GM23338 (cell line): Measurements from ENCODE around the gene TMEM61. TPM values are rescaled to one million over a fixed set of nuclear protein-coding genes. Genes with fewer than 3 reads are reported as not detected.
A peak's percentile ranks its signal among the peaks of the same experiment; 100 is the strongest.

Source experiments
- ATAC-seq: fragments of 200-7000 bp; cut with Tn5 transposase; 3 replicates; pipeline ENCODE4 v1.9.1; 2020
- DNase-seq: peaks from one replicate; pipeline ENCODE4 v3.0.0-alpha.2; 2015; ENCODE audit warnings: low spot score
- H2AFZ ChIP-seq: fragments of 200-600 bp; sonication (generic); 2 replicates; pipeline ENCODE4 v1.8.0; 2016; ENCODE audit warnings: antibody characterized with exemption, mild to moderate bottlenecking, moderate library complexity
- H3F3A ChIP-seq: fragments of 200-600 bp; sonication (generic); replicated peaks from 2 replicates; pipeline ENCODE4 v1.8.0; 2017; ENCODE audit warnings: antibody characterized with exemption, mixed run types, low read depth
- H3K27ac ChIP-seq: fragments of 200-600 bp; sonication (generic); 2 replicates; pipeline ENCODE4 v1.6.1; 2016; ENCODE audit warnings: low read depth
- H3K27me3 ChIP-seq: fragments of 200-600 bp; sonication (generic); 2 replicates; pipeline ENCODE4 v1.8.0; 2016; ENCODE audit warnings: mild to moderate bottlenecking, mixed run types, moderate library complexity; ENCODE audit not compliant: insufficient read depth
- H3K36me3 ChIP-seq: fragments of 200-600 bp; sonication (generic); 2 replicates; pipeline ENCODE4 v1.8.0; 2016; ENCODE audit warnings: mild to moderate bottlenecking; ENCODE audit not compliant: insufficient read depth
- H3K4me1 ChIP-seq: fragments of 200-600 bp; sonication (generic); 2 replicates; pipeline ENCODE4 v1.8.0; 2016; ENCODE audit warnings: mild to moderate bottlenecking, moderate library complexity; ENCODE audit not compliant: insufficient read depth
- H3K4me2 ChIP-seq: fragments of 200-600 bp; sonication (generic); 2 replicates; pipeline ENCODE4 v1.7.1; 2017; ENCODE audit warnings: mixed run types
- H3K4me3 ChIP-seq: fragments of 200-600 bp; sonication (generic); 2 replicates; pipeline ENCODE4 v1.6.1; 2016; ENCODE audit warnings: mixed run types
- H3K79me2 ChIP-seq: fragments of 200-600 bp; sonication (generic); replicated peaks from 2 replicates; pipeline ENCODE4 v1.8.0; 2017; ENCODE audit warnings: mild to moderate bottlenecking; ENCODE audit not compliant: insufficient read depth
- H3K9me2 ChIP-seq: fragments of 200-600 bp; sonication (generic); 2 replicates; pipeline ENCODE4 v1.8.0; 2017; ENCODE audit not compliant: insufficient read depth
- H4K20me1 ChIP-seq: fragments of 200-600 bp; sonication (generic); replicated peaks from 2 replicates; pipeline ENCODE4 v1.8.0; 2017; ENCODE audit warnings: mild to moderate bottlenecking; ENCODE audit not compliant: insufficient read depth
- H3K27ac Mint-ChIP-seq: 2 replicates; pipeline ENCODE4 v1.8.0; 2020; ENCODE audit warnings: inconsistent platforms, mild to moderate bottlenecking, moderate library complexity, mixed read lengths
- H3K27me3 Mint-ChIP-seq: 3 replicates; pipeline ENCODE4 v1.8.0; 2022; ENCODE audit warnings: low read depth, mild to moderate bottlenecking, moderate library complexity, mixed read lengths, inconsistent platforms; ENCODE audit not compliant: insufficient read depth, poor library complexity
- H3K36me3 Mint-ChIP-seq: 3 replicates; pipeline ENCODE4 v1.8.0; 2021; ENCODE audit warnings: low read depth, mild to moderate bottlenecking, inconsistent platforms, moderate library complexity, mixed read lengths
- H3K4me1 Mint-ChIP-seq: 3 replicates; pipeline ENCODE4 v1.8.0; 2020; ENCODE audit warnings: mild to moderate bottlenecking, inconsistent platforms, mixed read lengths
- H3K4me3 Mint-ChIP-seq: 3 replicates; pipeline ENCODE4 v1.8.0; 2021; ENCODE audit warnings: moderate library complexity, mild to moderate bottlenecking, inconsistent platforms, mixed read lengths
- H3K9me3 Mint-ChIP-seq: 3 replicates; pipeline ENCODE4 v1.8.0; 2020; ENCODE audit warnings: moderate library complexity, mild to moderate bottlenecking, inconsistent platforms, mixed read lengths
- CREB1 ChIP-seq: fragments of 250-450 bp; sonication (Bioruptor Pico); IDR thresholded peaks from 2 replicates; pipeline ENCODE4 v1.5.0; 2020; ENCODE audit warnings: low read depth, mild to moderate bottlenecking, moderate library complexity
- ETS1 ChIP-seq: IDR thresholded peaks from 2 replicates; pipeline ENCODE4 v1.6.1; 2016; ENCODE audit warnings: antibody characterized with exemption
- EZH2 ChIP-seq: fragments of 200-600 bp; sonication (generic); IDR thresholded peaks from one replicate; pipeline ENCODE4 v1.8.0; 2017; ENCODE audit warnings: antibody characterized with exemption, mild to moderate bottlenecking, low read depth; ENCODE audit not compliant: unreplicated experiment
- EZH2phosphoT487 ChIP-seq: fragments of 200-600 bp; sonication (generic); IDR thresholded peaks from one replicate; pipeline ENCODE4 v1.8.1; 2018; ENCODE audit warnings: antibody characterized with exemption; ENCODE audit not compliant: unreplicated experiment
- POLR2AphosphoS5 ChIP-seq: IDR thresholded peaks from 2 replicates; pipeline ENCODE4 v1.6.1; 2016; ENCODE audit warnings: antibody characterized with exemption, low read depth
- REST ChIP-seq: IDR thresholded peaks from one replicate; pipeline ENCODE4 v1.6.1; 2018; ENCODE audit warnings: antibody characterized with exemption; ENCODE audit not compliant: unreplicated experiment
- STAT1 ChIP-seq: IDR thresholded peaks from one replicate; pipeline ENCODE4 v1.6.1; 2016; ENCODE audit warnings: antibody characterized with exemption; ENCODE audit not compliant: unreplicated experiment
- ZNF114 ChIP-seq: fragments of 250-450 bp; sonication (Bioruptor Pico); IDR thresholded peaks from 2 replicates; pipeline ENCODE4 v1.5.0; 2020; ENCODE audit warnings: mild to moderate bottlenecking, moderate library complexity
- ZNF462 ChIP-seq: fragments of 250-450 bp; sonication (Bioruptor Pico); IDR thresholded peaks from 2 replicates; pipeline ENCODE4 v1.5.0; 2020; ENCODE audit warnings: mild to moderate bottlenecking, moderate library complexity
- polyA plus RNA-seq: library from polyadenylated mRNA; unstranded; fragments of >200 nt; fragmentation: Nextera tagmentation; extraction: Ambion mirVana; gene quantifications from 2 replicates; pipeline ENCODE4 v1.2.1, GENCODE V29; 2016
- total RNA-seq: library from RNA; depleted of rRNA; stranded (reverse); fragments of >200 nt; shearing (Covaris generic); gene quantifications from 2 replicates; pipeline ENCODE4 v1.2.3, GENCODE V29; 2014

Gene TMEM61
- total and polyA plus RNA-seq, 2 experiments from 2014 or later = 2.0 to 3.6 TPM

GRCh38 chr1:54980046-54980527 is 341 bp upstream of the TMEM61 start:
- Mint-ChIP-seq H3K27me3 (peaks cover 22% of the 10 kb centered on the region), H3K4me1 (peaks cover 32% of the 10 kb centered on the region), H3K27ac (no peak overlapping the region), H3K4me3 (peak overlapping the region; percentile 40), H3K9me3 (no peaks in the 10 kb centered on the region), H3K36me3 (no peaks in the 10 kb centered on the region)
- Histone ChIP-seq H3K27me3 (peaks cover 29% of the 10 kb centered on the region), H3F3A (no peaks in the 10 kb centered on the region), H3K79me2 (no peaks in the 10 kb centered on the region), H3K27ac (no peak overlapping the region), H3K4me1 (peaks cover 27% of the 10 kb centered on the region), H3K4me2 (peak overlapping the region; percentile 83), H4K20me1 (no peaks in the 10 kb centered on the region), H3K4me3 (peak overlapping the region; percentile 62), H2AFZ (peak overlapping the region; percentile 81), H3K36me3 (no peaks in the 10 kb centered on the region), H3K9me2 (no peaks in the 10 kb centered on the region)
- TF ChIP-seq CREB1 (CRISPR knock-in tag) (no peak), EZH2 (no peak), STAT1 (no peak)
- DNase-seq (no peak), ATAC-seq (no peak)

- H3K4me3 Mint-ChIP-seq = peak overlapping the region; percentile 69; the same call in 2 of the 3 replicates
- no peaks in the 10 kb centered on the region for H3F3A ChIP-seq
- H3K27me3 ChIP-seq = peaks cover 29% of the 10 kb centered on the region
- ATAC-seq (no peak), DNase-seq (no peak)
- no peaks in the 10 kb centered on the region for H3K9me2 ChIP-seq
- H3K4me3 ChIP-seq = no peak overlapping the region; the same call in 1 of the 2 replicates
- peak overlapping the region; percentile 83; the same call in 1 of the 2 replicates for H3K4me2 ChIP-seq
- no peak overlapping the region for H3K27ac Mint-ChIP-seq
- no peaks in the 10 kb centered on the region for H3K9me3 Mint-ChIP-seq
- no peak for TF ChIP-seq EZH2phosphoT487
- no peak for TF ChIP-seq POLR2AphosphoS5
- TF ChIP-seq ZNF114 (CRISPR knock-in tag) = no peak
- no peak for TF ChIP-seq ETS1
- TF ChIP-seq ZNF462 (CRISPR knock-in tag) = no peak
- TF ChIP-seq REST = no peak
- no peaks in the 10 kb centered on the region for H3K36me3 ChIP-seq
- H3K4me1 ChIP-seq = peaks cover 27% of the 10 kb centered on the region
- no peaks in the 10 kb centered on the region for H3K36me3 Mint-ChIP-seq
- H2AFZ ChIP-seq = no peak overlapping the region
- H3K79me2 ChIP-seq = no peaks in the 10 kb centered on the region
- no peaks in the 10 kb centered on the region for H4K20me1 ChIP-seq
- no peak overlapping the region for H3K27ac ChIP-seq
- H3K27me3 Mint-ChIP-seq = peaks cover 22% of the 10 kb centered on the region
- peaks cover 27% of the 10 kb centered on the region for H3K4me1 Mint-ChIP-seq
Observed at GRCh38 chr1:54981466-54981865, 1.0 kb downstream of the TMEM61 start.
